GM19328 (cell line): ENCODE data around the gene EFTUD2.

Experiments used
- ATAC-seq: cut with Tn5 transposase; IDR thresholded peaks from one replicate; pipeline ENCODE4 v1.9.1; 2021; ENCODE audit warnings: mild to moderate bottlenecking, moderate library complexity; ENCODE audit not compliant: unreplicated experiment

The EFTUD2 gene

GRCh38 chr17:44889003-44889402, 10.2 kb downstream of the EFTUD2 start:
- ATAC-seq, result no peak

GRCh38 chr17:44887971-44888954, 11.0 kb downstream of the EFTUD2 start:
- ATAC-seq, result no peak

- ATAC-seq, result no peak
These were observed 12.2 kb downstream of the EFTUD2 start for GRCh38 chr17:44887016-44887415.

- ATAC-seq, result no peak
These were observed 14.3 kb downstream of the EFTUD2 start for GRCh38 chr17:44884941-44885340.

GRCh38 chr17:44881145-44881544, 18.1 kb downstream of the EFTUD2 start:
- ATAC-seq, result no peak

- ATAC-seq, result no peak
These were observed 19.2 kb downstream of the EFTUD2 start for GRCh38 chr17:44880062-44880461.

- ATAC-seq, result no peak
These were observed 19.9 kb downstream of the EFTUD2 start for GRCh38 chr17:44879376-44879775.

- no peak for ATAC-seq
These were observed 20.5 kb downstream of the EFTUD2 start for GRCh38 chr17:44878627-44879221.

GRCh38 chr17:44877121-44877520, 22.1 kb downstream of the EFTUD2 start:
- ATAC-seq, result no peak

GRCh38 chr17:44875761-44876160, 23.5 kb downstream of the EFTUD2 start:
- no peak for ATAC-seq

- ATAC-seq, result no peak
These were observed 27.0 kb downstream of the EFTUD2 start for GRCh38 chr17:44872131-44872768.

GRCh38 chr17:44871556-44871955, 27.7 kb downstream of the EFTUD2 start:
- no peak for ATAC-seq

- ATAC-seq, result no peak
These were observed 31.4 kb downstream of the EFTUD2 start for GRCh38 chr17:44867841-44868240.

- no peak for ATAC-seq
These were observed 33.3 kb downstream of the EFTUD2 start for GRCh38 chr17:44865931-44866330.

- ATAC-seq, result no peak
These were observed 34.0 kb downstream of the EFTUD2 start for GRCh38 chr17:44865231-44865660.

- no peak for ATAC-seq
These were observed 34.4 kb downstream of the EFTUD2 start for GRCh38 chr17:44864831-44865230.

GRCh38 chr17:44863061-44863918, 36.0 kb downstream of the EFTUD2 start:
- no peak for ATAC-seq

- ATAC-seq, result no peak
These were observed 36.8 kb downstream of the EFTUD2 start for GRCh38 chr17:44862278-44862914.

- ATAC-seq, result no peak
These were observed 39.5 kb downstream of the EFTUD2 start for GRCh38 chr17:44859701-44860100.

GRCh38 chr17:44854192-44854591, 45.1 kb downstream of the EFTUD2 start:
- ATAC-seq, result no peak
